A204.1 (cell line): Measurements from ENCODE around the gene LRBA.
A peak's percentile ranks its signal among the peaks of the same experiment; 100 is the strongest.
"Not testable (repeated sequence)": the region's sequence is repeated elsewhere in the genome, so short reads cannot be mapped to it uniquely, and the experiment has no call there.

Experiments used
- FAIRE-seq: peaks from 2 replicates; lab custom pipeline; 2012; peaks lifted over from hg19 to GRCh38; lab: Jason Lieb, UNC

Gene LRBA

GRCh38 chr4:150940123-150940522 is 75.0 kb downstream of the LRBA start:
- FAIRE-seq = no peak

GRCh38 chr4:150939530-150939929 is 75.6 kb downstream of the LRBA start:
- no peak for FAIRE-seq

- FAIRE-seq = no peak
These were observed 76.1 kb downstream of the LRBA start for GRCh38 chr4:150938873-150939499.

- FAIRE-seq = no peak
These were observed 76.7 kb downstream of the LRBA start for GRCh38 chr4:150938417-150938816.

- FAIRE-seq = no peak
These were observed 81.1 kb downstream of the LRBA start for GRCh38 chr4:150934022-150934421.

- FAIRE-seq = no peak
These were observed 83.3 kb downstream of the LRBA start for GRCh38 chr4:150931796-150932195.

- FAIRE-seq = peak; percentile 49
These were observed 84.1 kb downstream of the LRBA start for GRCh38 chr4:150931005-150931404.

- no peak for FAIRE-seq
These were observed 91.1 kb downstream of the LRBA start for GRCh38 chr4:150923945-150924344.

GRCh38 chr4:150921486-150921885 is 93.6 kb downstream of the LRBA start:
- not testable (repeated sequence) for FAIRE-seq

GRCh38 chr4:150918562-150918961 is 96.5 kb downstream of the LRBA start:
- FAIRE-seq = not testable (repeated sequence)

GRCh38 chr4:150911326-150911725 is 103.8 kb downstream of the LRBA start:
- FAIRE-seq = no peak

- no peak for FAIRE-seq
These were observed 106.0 kb downstream of the LRBA start for GRCh38 chr4:150909116-150909515.

- FAIRE-seq = no peak
These were observed 108.0 kb downstream of the LRBA start for GRCh38 chr4:150906987-150907633.

GRCh38 chr4:150904671-150905070 is 110.4 kb downstream of the LRBA start:
- FAIRE-seq = no peak

- no peak for FAIRE-seq
These were observed 111.5 kb downstream of the LRBA start for GRCh38 chr4:150903603-150904002.

GRCh38 chr4:150896497-150896896 is 118.6 kb downstream of the LRBA start:
- FAIRE-seq = no peak

GRCh38 chr4:150890246-150890645 is 124.8 kb downstream of the LRBA start:
- FAIRE-seq = no peak

GRCh38 chr4:150889306-150889705 is 125.8 kb downstream of the LRBA start:
- FAIRE-seq = no peak

GRCh38 chr4:150888625-150889024 is 126.5 kb downstream of the LRBA start:
- peak; percentile 57 for FAIRE-seq

- no peak for FAIRE-seq
These were observed 126.9 kb downstream of the LRBA start for GRCh38 chr4:150888217-150888616.

GRCh38 chr4:150886597-150886996 is 128.5 kb downstream of the LRBA start:
- no peak for FAIRE-seq

- peak; percentile 54 for FAIRE-seq
These were observed 130.5 kb downstream of the LRBA start for GRCh38 chr4:150884625-150885024.

- FAIRE-seq = no peak
These were observed 139.7 kb downstream of the LRBA start for GRCh38 chr4:150875367-150875766.
